Gastrocnemius medialis (tissue), 4 donors: ENCODE data around the gene CIB2. TPM values are rescaled to one million over a fixed set of nuclear protein-coding genes. Genes with fewer than 3 reads are reported as not detected.

Source experiments
- ATAC-seq, 2 donors: fragments of 150-250 bp; one replicate each; pipeline ENCODE4 v1.9.1; 2016
- DNase-seq, 2 donors: peaks; one replicate each; pipeline ENCODE4 v3.0.0-alpha.2; 2019
- H3K27ac ChIP-seq, 4 donors: fragments of 200-600 bp; sonication (generic); 1 replicate in 1 of 4; 2 replicates in 3 of 4; pipeline ENCODE4 v1.5.1; 2016 to 2018; ENCODE audit warnings: mild to moderate bottlenecking in 2 of 4, moderate library complexity in 1 of 4
- H3K27me3 ChIP-seq, 3 donors: fragments of 200-600 bp; sonication (generic) in 2 of 3; 1 replicate in 1 of 3; 2 replicates in 2 of 3; pipeline versions ENCODE4 v1.5.1 to v1.6.0; 2016 to 2019; ENCODE audit warnings: mild to moderate bottlenecking in 1 of 3, moderate library complexity in 1 of 3
- H3K36me3 ChIP-seq, 2 donors: fragments of 200-600 bp; sonication (generic) in 1 of 2; one replicate each; pipeline ENCODE4 v1.5.1; 2017 to 2018
- H3K4me1 ChIP-seq, 2 donors: fragments of 200-600 bp; sonication (generic) in 1 of 2; one replicate each; pipeline ENCODE4 v1.5.1; 2016 to 2017; ENCODE audit warnings: mild to moderate bottlenecking in 2 of 2
- H3K4me3 ChIP-seq, 4 donors: fragments of 200-600 bp; sonication (generic) in 3 of 4; 1 replicate in 1 of 4; 2 replicates in 3 of 4; pipeline ENCODE4 v1.5.1; 2016 to 2019; ENCODE audit warnings: mild to moderate bottlenecking in 2 of 4
- H3K9me3 ChIP-seq, 3 donors: fragments of 200-600 bp; sonication (generic) in 2 of 3; 1 replicate in 1 of 3; 2 replicates in 2 of 3; pipeline ENCODE4 v1.5.1; 2016 to 2019
- CTCF ChIP-seq, 5 experiments: fragments of 450-650 bp in 3 of 5; fragments of 200-600 bp in 2 of 5; sonication (generic) in 2 of 5; IDR thresholded peaks in 4 of 5; conservative IDR thresholded peaks in 1 of 5; 1 replicate in 4 of 5; 2 replicates in 1 of 5; pipeline ENCODE4 v1.5.1; 2016 to 2019; ENCODE audit warnings: antibody characterized with exemption in 5 of 5, mild to moderate bottlenecking in 3 of 5, moderate library complexity in 3 of 5
- POLR2A ChIP-seq, 2 donors: fragments of 450-650 bp; IDR thresholded peaks; one replicate each; pipeline ENCODE4 v1.6.1; 2017; ENCODE audit warnings: antibody characterized with exemption in 2 of 2, mild to moderate bottlenecking in 2 of 2, moderate library complexity in 2 of 2
- in situ Hi-C, 4 donors: fragments of 200-750 bp; cut with MboI; loops; one replicate each; pipeline versions ENCODE4 v1.15.0 to v1.8.0; 2017; ENCODE audit warnings: low sequenced_read_pairs in 4 of 4
- intact Hi-C: fragments of 100-400 bp; cut with DNase I; formaldehyde crosslinking; loops from one replicate; pipeline ENCODE4 v1.15.1; 2023; ENCODE audit warnings: low total_unique reads
- total RNA-seq, 4 donors: library from RNA; depleted of rRNA; stranded (reverse); fragments of >200 nt; gene quantifications; one replicate each; pipeline versions ENCODE4 v1.1.0 to v1.2.3, GENCODE V29; 2016

Gene CIB2
- total RNA-seq, 4 donors from 2014 or later = 5.6 to 14.4 (median 6.7) TPM

- no peak overlapping the region for H3K4me3 ChIP-seq
- DNase-seq (no peak), ATAC-seq (no peak)
- intact Hi-C loops (no loop called here), in situ Hi-C loops (loop anchor here in 1 of 4 donors (10.0 kb wide), 1 partner anchor 78 kb away; no protein-coding TSS in a partner anchor)
- no peak for TF ChIP-seq CTCF (IDR thresholded peaks at IDR 0.05 in 4 of 5, conservative IDR thresholded peaks at IDR 0.05 in 1 of 5)
- no peak for TF ChIP-seq POLR2A (IDR thresholded peaks at IDR 0.05)
- no peaks in the 10 kb centered on the region for H3K36me3 ChIP-seq
- no peak overlapping the region for H3K27ac ChIP-seq
- peaks cover 5 to 8% of the 10 kb centered on the region in 2 donors for H3K4me1 ChIP-seq
- H3K27me3 ChIP-seq = no peaks in the 10 kb centered on the region
- no peaks in the 10 kb centered on the region for H3K9me3 ChIP-seq
Observed at GRCh38 chr15:78082743-78083110, 48.5 kb downstream of the CIB2 start.

- in situ Hi-C loops = loop anchor here in 1 of 4 donors (10.0 kb wide), 1 partner anchor 77 kb away; no protein-coding TSS in a partner anchor
- H3K4me1 ChIP-seq = peaks cover 6 to 9% of the 10 kb centered on the region in 2 donors
- H3K9me3 ChIP-seq = no peaks in the 10 kb centered on the region
- TF ChIP-seq CTCF (IDR thresholded peaks at IDR 0.05 in 4 of 5, conservative IDR thresholded peaks at IDR 0.05 in 1 of 5) = no peak
- TF ChIP-seq POLR2A (IDR thresholded peaks at IDR 0.05) = no peak
- no peak overlapping the region for H3K4me3 ChIP-seq
- intact Hi-C loops = no loop called here
- ATAC-seq (no peak), DNase-seq (no peak)
- no peak overlapping the region for H3K27ac ChIP-seq
- H3K27me3 ChIP-seq = no peaks in the 10 kb centered on the region
- H3K36me3 ChIP-seq = no peaks in the 10 kb centered on the region
Observed at GRCh38 chr15:78082106-78082742, 49.0 kb downstream of the CIB2 start.

GRCh38 chr15:78080088-78080460 lies 51.2 kb downstream of the CIB2 start:
- Histone ChIP-seq H3K4me1 (peaks cover 15 to 21% of the 10 kb centered on the region in 2 donors), H3K4me3 (no peak overlapping the region), H3K27ac (no peak overlapping the region), H3K36me3 (no peaks in the 10 kb centered on the region), H3K9me3 (no peaks in the 10 kb centered on the region), H3K27me3 (no peaks in the 10 kb centered on the region)
- TF ChIP-seq CTCF (IDR thresholded peaks at IDR 0.05 in 4 of 5, conservative IDR thresholded peaks at IDR 0.05 in 1 of 5) (no peak), POLR2A (IDR thresholded peaks at IDR 0.05) (no peak)
- DNase-seq = no peak
- in situ Hi-C loops = loop anchor here in 1 of 4 donors (10.0 kb wide), 1 partner anchor 75 kb away; no protein-coding TSS in a partner anchor
- intact Hi-C loops = no loop called here
- ATAC-seq = no peak

GRCh38 chr15:78079298-78080087 lies 51.8 kb downstream of the CIB2 start:
- DNase-seq (no peak), ATAC-seq (no peak)
- H3K36me3 ChIP-seq = no peaks in the 10 kb centered on the region
- H3K27ac ChIP-seq = no peak overlapping the region
- H3K4me1 ChIP-seq = peaks cover 15 to 22% of the 10 kb centered on the region in 2 donors
- H3K27me3 ChIP-seq = no peaks in the 10 kb centered on the region
- no peaks in the 10 kb centered on the region for H3K9me3 ChIP-seq
- H3K4me3 ChIP-seq = no peak overlapping the region
- in situ Hi-C loops (loop anchor here in 1 of 4 donors (10.0 kb wide), 1 partner anchor 75 kb away; no protein-coding TSS in a partner anchor), intact Hi-C loops (no loop called here)
- TF ChIP-seq POLR2A (IDR thresholded peaks at IDR 0.05) (no peak), CTCF (IDR thresholded peaks at IDR 0.05 in 4 of 5, conservative IDR thresholded peaks at IDR 0.05 in 1 of 5) (no peak)
